ENCODE results near the gene AMFR.

The AMFR gene

DNA sequence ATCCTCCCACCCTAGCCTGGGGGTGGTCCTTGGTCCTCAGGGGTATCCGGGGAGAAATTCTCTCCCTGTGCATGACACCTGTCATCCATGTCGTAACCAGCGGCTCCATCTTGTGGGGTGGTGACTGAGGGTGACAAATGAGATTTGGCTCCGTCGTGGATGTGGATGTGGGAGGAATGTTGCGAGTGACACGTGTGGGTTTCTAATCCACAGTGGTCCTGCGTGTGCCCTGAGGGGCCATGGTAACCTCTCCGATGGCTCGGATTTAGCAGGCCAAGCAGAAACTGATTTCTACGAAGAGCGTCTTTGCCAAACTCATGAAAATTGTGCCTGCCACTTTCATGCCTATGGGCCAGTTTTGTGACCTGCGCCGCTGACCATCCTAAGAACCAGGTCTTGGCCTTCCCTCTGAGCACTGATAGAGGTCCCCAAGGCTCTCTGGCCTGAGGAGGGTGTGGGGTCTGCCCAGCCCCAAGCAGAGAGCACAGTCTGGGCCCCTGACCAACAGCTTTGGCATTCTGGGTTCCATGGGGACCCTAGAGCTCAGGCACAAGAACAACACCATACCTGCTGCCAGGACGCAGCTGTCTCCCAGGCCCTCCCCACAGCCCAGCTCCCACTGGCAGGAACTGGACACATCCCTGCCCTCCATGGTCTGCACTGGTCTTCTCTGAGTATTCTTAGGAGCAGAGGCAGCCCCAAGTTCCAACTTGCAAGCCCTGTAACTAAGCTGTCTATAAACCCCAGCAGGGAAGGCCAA, 79.0 kb downstream of the AMFR start:
- Histone ChIP-seq H3K4me1 (ENCODE audit: insufficient read depth, low read length) (no peaks in the 10 kb centered on the region), H3K27me3 (ENCODE audit: insufficient read depth, low read length) (no peaks in the 10 kb centered on the region; the same call in 1 of the 2 replicates), H3K9ac (ENCODE audit: low read depth, low read length) (no peak overlapping the region), H3K27ac (ENCODE audit: low read depth, low read length) (no peak overlapping the region), H3K36me3 (ENCODE audit: insufficient read depth, low read length) (no peaks in the 10 kb centered on the region), H3K9me3 (ENCODE audit: insufficient read depth, low read depth, low read length) (no peaks in the 10 kb centered on the region), H3K4me3 (ENCODE audit: low read length) (no peak overlapping the region)
- 96% methylated on average over 15 of the region's 15 CpGs for WGBS

DNA sequence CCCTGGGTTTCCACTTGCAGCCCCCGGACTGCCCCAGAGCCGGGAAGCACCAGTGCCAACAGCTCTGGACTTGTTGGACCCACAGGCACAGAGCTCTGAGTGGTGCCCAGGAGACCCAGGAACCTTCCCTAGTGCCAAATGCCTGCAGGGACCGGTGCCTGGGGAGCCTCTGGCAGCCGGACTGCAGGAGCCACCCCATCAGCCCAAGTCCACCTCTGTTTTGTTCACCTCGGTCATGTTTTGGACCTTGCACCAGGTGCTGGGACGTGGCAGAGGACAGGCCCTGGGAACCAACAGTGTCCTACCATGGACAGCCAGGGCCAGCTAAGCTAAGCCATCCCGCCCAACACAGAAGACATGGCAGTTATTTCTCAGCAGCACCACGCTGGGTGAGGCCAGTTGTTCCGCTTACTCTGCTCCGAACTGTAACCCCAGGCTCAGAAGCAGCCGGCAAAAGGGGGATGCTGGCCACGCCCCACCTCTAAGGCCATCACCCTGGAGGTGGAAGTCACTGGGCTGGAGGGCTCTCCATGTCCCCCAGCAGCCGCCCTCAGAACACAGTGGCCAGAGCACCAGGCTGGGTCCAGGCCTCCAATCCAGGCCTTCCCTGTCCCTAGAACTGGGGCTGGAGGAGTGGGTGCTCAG, 79.8 kb downstream of the AMFR start:
- no peaks in the 10 kb centered on the region for H3K4me1 ChIP-seq (ENCODE audit: insufficient read depth, low read length)
- H3K36me3 ChIP-seq (ENCODE audit: insufficient read depth, low read length) = no peaks in the 10 kb centered on the region
- no peaks in the 10 kb centered on the region; the same call in 1 of the 2 replicates for H3K27me3 ChIP-seq (ENCODE audit: insufficient read depth, low read length)
- no peak overlapping the region for H3K4me3 ChIP-seq (ENCODE audit: low read length)
- no peaks in the 10 kb centered on the region for H3K9me3 ChIP-seq (ENCODE audit: insufficient read depth, low read depth, low read length)
- no peak overlapping the region for H3K27ac ChIP-seq (ENCODE audit: low read depth, low read length)
- H3K9ac ChIP-seq (ENCODE audit: low read depth, low read length) = no peak overlapping the region
- WGBS = 94% methylated on average over 13 of the region's 13 CpGs

DNA sequence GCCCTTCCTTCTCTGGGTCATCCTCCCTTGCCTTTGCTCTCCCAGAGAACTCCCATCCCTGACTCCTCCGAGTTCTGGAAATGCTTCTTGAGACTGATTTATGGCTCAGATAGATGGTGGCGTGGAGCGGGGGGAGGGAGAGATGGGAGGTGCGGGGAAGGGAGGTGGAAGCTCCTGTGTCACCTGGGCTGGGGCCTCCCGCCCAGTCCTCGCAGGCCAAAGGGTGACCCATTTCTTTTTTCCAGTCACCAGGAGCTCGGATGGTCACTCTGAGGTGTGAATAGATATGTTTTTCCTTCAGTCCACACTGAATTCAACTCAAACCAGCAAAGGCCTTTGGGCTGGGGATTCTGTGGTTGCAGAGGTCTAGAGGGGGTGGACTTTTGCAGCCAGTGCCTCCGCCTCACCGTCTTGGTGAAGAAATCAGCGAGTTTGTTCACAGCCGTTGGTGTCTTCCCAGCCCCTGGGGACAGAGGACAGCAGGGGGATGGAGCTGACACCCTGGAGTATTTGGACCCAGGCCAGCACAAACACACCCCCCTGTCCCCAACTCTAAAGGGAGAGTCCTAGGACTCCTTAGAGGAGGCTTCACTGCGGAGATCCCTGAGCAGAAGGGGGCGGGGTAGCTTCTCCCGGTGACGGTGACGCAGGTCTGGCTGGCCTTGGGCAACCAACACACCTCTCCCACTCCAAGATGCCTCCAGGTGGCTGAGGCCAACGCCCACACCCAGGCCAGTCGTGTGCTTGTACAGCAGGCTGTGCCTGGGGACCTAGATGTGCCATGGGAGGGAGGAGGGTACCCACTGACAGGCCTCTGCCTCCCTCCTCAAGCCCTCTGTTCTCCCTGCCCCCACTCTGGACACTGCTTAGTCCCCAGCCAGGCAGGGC, 80.6 kb downstream of the AMFR start:
- Histone ChIP-seq H3K27ac (ENCODE audit: low read depth, low read length) (no peak overlapping the region), H3K27me3 (ENCODE audit: insufficient read depth, low read length) (no peaks in the 10 kb centered on the region; the same call in 1 of the 2 replicates), H3K36me3 (ENCODE audit: insufficient read depth, low read length) (no peaks in the 10 kb centered on the region), H3K9me3 (ENCODE audit: insufficient read depth, low read depth, low read length) (no peaks in the 10 kb centered on the region), H3K4me3 (ENCODE audit: low read length) (no peak overlapping the region), H3K9ac (ENCODE audit: low read depth, low read length) (no peak overlapping the region), H3K4me1 (ENCODE audit: insufficient read depth, low read length) (no peaks in the 10 kb centered on the region)
- WGBS = 81% methylated on average over 17 of the region's 18 CpGs

DNA sequence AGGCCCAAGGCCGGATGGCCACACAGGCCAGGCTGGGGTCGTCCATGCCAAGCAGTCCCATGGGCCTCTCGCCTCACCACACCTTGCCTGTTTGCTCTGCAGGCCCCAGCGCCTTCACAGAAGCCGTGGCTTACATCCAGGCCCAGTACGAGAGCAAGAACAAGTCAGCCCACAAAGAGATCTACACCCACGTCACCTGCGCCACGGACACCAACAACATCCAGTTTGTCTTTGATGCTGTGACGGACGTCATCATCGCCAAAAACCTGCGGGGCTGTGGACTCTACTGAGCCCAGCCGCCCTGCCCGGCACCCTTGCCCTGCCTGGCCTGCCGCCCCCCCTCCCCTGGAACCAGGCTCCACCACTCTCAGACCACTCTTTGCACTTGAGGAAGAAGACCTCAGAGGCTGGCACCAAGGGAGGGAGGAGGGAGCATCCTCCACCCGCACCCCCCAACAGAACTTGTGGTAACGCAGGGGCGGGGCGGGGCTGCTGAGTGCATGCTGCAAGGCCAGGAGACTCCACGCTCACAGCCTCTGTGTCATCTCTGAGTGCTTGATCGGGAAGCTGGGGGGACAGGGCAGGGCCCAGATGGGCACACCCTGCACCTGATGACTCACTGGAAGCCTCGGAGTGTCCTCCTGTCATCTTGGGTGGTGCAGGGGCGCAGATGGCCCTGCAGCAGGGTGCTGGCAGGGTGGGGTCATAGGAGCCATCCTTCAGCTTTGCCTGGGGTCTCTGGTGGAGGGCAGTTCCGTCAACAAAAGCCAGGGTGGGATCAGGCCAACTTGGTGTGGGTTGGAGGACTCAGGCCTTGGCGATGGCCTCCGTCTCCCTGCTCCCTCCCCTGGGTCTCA, 81.5 kb downstream of the AMFR start:
- H3K9me3 ChIP-seq (ENCODE audit: insufficient read depth, low read depth, low read length) = no peaks in the 10 kb centered on the region
- no peak overlapping the region for H3K9ac ChIP-seq (ENCODE audit: low read depth, low read length)
- no peaks in the 10 kb centered on the region for H3K36me3 ChIP-seq (ENCODE audit: insufficient read depth, low read length)
- no peak overlapping the region for H3K4me3 ChIP-seq (ENCODE audit: low read length)
- no peaks in the 10 kb centered on the region for H3K4me1 ChIP-seq (ENCODE audit: insufficient read depth, low read length)
- 93% methylated on average over 27 of the region's 27 CpGs for WGBS
- H3K27me3 ChIP-seq (ENCODE audit: insufficient read depth, low read length) = no peaks in the 10 kb centered on the region; the same call in 1 of the 2 replicates
- no peak overlapping the region for H3K27ac ChIP-seq (ENCODE audit: low read depth, low read length)

DNA sequence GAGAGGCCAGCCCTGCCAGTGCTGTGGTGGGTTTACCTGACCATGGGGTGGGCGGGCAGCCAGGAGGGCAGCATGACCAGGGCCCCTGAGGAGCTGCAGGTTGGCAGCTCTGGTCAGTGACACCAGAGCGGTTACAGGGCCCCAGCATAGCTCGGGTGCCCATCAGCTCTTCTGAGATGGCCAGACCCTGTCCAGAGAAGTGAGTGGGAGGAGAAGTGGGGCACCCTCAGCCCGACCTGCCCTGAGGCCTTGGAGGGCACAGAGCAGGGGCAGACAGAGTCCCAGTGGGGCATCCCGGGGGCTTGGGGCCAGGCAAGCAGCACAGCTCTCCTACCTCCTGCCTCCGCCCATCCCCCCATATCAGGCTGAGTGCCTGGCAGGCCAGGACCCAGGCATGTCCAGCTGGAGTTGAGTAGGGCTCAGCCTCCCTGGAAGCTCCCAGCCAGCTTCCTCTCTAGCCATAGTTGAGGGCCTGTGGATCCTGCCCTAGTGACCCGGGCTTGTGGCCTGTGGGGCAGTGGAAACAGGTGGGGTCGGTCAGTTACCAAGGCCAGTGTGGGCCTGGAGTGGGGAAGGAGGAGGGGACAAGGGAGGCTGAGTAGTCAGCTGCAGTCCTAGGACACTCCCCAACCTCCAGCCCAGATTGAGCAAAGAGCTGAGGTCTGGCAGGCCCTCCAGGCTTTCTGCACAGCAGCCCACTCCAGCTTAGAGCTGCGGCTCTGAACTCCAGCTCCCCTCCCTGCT, 83.5 kb downstream of the AMFR start:
- Histone ChIP-seq H3K4me1 (ENCODE audit: insufficient read depth, low read length) (no peaks in the 10 kb centered on the region), H3K27me3 (ENCODE audit: insufficient read depth, low read length) (no peaks in the 10 kb centered on the region; the same call in 1 of the 2 replicates), H3K4me3 (ENCODE audit: low read length) (no peak overlapping the region), H3K9me3 (ENCODE audit: insufficient read depth, low read depth, low read length) (no peaks in the 10 kb centered on the region), H3K9ac (ENCODE audit: low read depth, low read length) (no peak overlapping the region), H3K36me3 (ENCODE audit: insufficient read depth, low read length) (no peaks in the 10 kb centered on the region), H3K27ac (ENCODE audit: low read depth, low read length) (no peak overlapping the region)
- WGBS = 88% methylated on average over 9 of the region's 9 CpGs

DNA sequence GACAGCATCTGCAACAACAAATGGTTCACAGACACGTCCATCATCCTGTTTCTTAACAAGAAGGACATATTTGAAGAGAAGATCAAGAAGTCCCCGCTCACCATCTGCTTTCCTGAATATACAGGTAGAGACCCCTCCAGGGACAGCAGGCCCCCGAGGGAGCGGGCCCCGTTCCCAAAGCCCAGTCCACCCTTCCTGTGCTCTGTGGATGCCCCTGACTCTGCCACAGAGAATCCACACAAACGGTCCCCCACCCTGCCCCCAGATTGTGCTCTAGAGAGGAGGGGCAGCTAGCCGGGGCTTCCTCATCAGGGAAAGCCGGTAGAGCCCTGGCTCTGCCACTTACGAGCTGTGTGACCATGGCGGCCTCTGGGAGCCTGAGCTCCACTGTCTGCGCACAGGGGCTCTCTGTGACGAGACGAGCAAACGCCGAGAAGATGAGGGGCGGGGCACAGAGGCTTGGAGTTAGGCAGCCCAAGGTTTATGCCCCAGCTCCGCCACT, 84.4 kb downstream of the AMFR start:
- no peaks in the 10 kb centered on the region; the same call in 1 of the 2 replicates for H3K27me3 ChIP-seq (ENCODE audit: insufficient read depth, low read length)
- H3K4me3 ChIP-seq (ENCODE audit: low read length) = no peak overlapping the region
- H3K27ac ChIP-seq (ENCODE audit: low read depth, low read length) = no peak overlapping the region
- H3K36me3 ChIP-seq (ENCODE audit: insufficient read depth, low read length) = no peaks in the 10 kb centered on the region
- no peaks in the 10 kb centered on the region for H3K4me1 ChIP-seq (ENCODE audit: insufficient read depth, low read length)
- H3K9me3 ChIP-seq (ENCODE audit: insufficient read depth, low read depth, low read length) = no peaks in the 10 kb centered on the region
- H3K9ac ChIP-seq (ENCODE audit: low read depth, low read length) = no peak overlapping the region
- WGBS = 92% methylated on average over 17 of the region's 17 CpGs

DNA sequence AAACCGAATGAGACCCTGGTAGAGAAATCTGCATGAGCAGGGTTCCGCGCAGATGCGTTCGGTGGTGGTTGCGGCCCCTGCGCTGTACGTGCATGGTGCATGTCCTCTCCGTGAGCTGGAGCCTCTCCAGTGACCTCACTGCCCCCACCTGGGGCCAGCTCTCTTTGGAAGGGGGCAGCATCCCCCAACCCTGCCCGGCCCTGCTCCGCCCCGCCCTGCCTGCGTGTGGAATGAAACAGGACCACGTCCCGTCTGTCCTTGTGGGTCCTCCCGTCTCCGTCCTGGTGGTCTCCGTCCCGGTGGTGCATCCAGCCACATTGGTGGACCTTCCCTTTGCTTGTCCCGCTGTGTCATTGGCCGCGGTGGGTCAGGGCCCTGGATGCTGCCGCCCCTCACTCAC, 84.9 kb downstream of the AMFR start:
- Histone ChIP-seq H3K9me3 (ENCODE audit: insufficient read depth, low read depth, low read length) (no peaks in the 10 kb centered on the region), H3K4me1 (ENCODE audit: insufficient read depth, low read length) (no peaks in the 10 kb centered on the region), H3K9ac (ENCODE audit: low read depth, low read length) (no peak overlapping the region), H3K27ac (ENCODE audit: low read depth, low read length) (no peak overlapping the region), H3K27me3 (ENCODE audit: insufficient read depth, low read length) (no peaks in the 10 kb centered on the region; the same call in 1 of the 2 replicates), H3K4me3 (ENCODE audit: low read length) (no peak overlapping the region), H3K36me3 (ENCODE audit: insufficient read depth, low read length) (no peaks in the 10 kb centered on the region)
- 91% methylated on average over 23 of the region's 23 CpGs for WGBS

DNA sequence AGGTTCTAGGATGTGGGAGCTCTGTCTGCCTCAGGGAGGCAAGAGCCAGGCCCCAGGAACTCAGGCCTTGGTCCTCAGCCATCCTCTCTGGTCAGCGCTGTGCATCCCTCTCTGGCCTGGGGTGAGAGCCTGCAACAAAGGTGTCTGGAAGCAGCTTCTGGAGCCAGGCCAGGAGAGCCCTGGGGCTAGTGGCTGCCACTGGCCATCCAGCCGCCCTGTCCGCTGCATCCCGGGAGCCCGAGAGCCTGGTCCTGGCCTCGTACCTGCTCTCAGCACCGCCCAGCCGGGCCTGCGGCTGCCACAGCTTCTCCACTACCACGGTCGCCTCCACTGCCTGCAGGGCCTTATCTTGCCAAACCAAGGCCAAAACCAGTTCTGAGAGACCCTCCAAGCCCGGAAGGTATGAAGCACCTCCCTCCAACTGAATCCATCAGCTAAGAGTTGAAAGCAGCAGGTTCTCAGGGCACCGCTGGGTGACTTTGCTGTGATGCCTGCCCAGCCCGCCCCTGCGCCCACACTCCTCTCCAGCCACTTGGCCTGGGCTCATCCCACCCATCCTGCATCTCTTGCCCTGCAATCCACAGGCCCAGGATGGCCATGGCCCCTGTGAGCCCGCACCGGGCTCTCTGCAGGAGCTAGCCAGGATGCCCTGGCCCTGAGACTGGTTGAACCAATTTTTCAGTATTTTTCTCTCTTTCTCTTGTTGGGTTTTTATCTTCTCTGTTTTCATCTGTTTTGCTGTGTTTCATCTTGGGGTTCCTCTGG, 85.7 kb downstream of the AMFR start:
- H3K27ac ChIP-seq (ENCODE audit: low read depth, low read length) = no peak overlapping the region
- no peaks in the 10 kb centered on the region for H3K27me3 ChIP-seq (ENCODE audit: insufficient read depth, low read length)
- H3K36me3 ChIP-seq (ENCODE audit: insufficient read depth, low read length) = no peaks in the 10 kb centered on the region
- no peaks in the 10 kb centered on the region for H3K4me1 ChIP-seq (ENCODE audit: insufficient read depth, low read length)
- no peaks in the 10 kb centered on the region for H3K9me3 ChIP-seq (ENCODE audit: insufficient read depth, low read depth, low read length)
- H3K9ac ChIP-seq (ENCODE audit: low read depth, low read length) = no peak overlapping the region
- no peak overlapping the region for H3K4me3 ChIP-seq (ENCODE audit: low read length)
- WGBS = 97% methylated on average over 17 of the region's 17 CpGs

DNA sequence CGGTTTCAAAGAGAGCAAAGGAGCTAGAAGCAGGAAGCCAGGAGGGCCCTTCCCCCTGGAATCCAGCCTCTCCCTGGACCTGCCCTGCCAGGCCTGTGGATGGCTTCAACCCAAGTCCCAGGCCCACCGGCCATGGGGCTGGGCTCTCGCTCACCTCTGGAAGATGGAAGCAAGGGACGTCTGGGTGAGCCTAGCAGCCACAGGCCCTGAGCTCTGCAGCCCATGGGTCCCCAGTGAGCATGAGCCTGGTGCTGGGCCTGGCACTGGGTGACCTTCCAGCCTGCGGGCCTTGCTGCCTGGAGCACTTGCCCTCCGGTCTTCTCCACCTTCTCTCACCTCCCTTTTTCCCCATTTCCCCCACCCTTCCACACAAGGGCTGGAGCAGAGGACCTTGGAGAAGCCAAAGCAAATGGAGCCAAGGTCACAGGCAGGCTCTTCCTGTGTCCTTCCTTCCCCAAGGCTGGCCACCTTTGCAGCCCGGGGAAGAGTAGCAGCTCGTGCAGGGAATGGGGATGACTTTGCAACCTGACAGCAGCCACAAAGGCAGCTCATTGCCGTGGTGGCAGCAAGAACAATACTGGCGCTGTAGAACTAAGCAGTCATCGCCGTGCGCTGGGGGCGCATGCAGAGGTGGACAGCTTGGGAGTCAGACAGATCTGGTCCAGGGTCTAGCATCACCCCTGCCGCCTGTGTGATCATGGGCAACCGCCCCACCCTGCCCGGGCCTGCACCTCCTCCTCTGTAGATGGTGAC, 86.6 kb downstream of the AMFR start:
- no peaks in the 10 kb centered on the region for H3K4me1 ChIP-seq (ENCODE audit: insufficient read depth, low read length)
- H3K9ac ChIP-seq (ENCODE audit: low read depth, low read length) = no peak overlapping the region
- WGBS = 95% methylated on average over 17 of the region's 17 CpGs
- H3K4me3 ChIP-seq (ENCODE audit: low read length) = no peak overlapping the region
- H3K27me3 ChIP-seq (ENCODE audit: insufficient read depth, low read length) = no peaks in the 10 kb centered on the region
- no peak overlapping the region for H3K27ac ChIP-seq (ENCODE audit: low read depth, low read length)
- no peaks in the 10 kb centered on the region for H3K36me3 ChIP-seq (ENCODE audit: insufficient read depth, low read length)
- H3K9me3 ChIP-seq (ENCODE audit: insufficient read depth, low read depth, low read length) = no peaks in the 10 kb centered on the region

All from HUES64 (cell line).